ENCODE measurements around the gene TBRG1. TPM values are rescaled to one million over a fixed set of nuclear protein-coding genes. Genes with fewer than 3 reads are reported as not detected.

The TBRG1 gene
- total RNA-seq, 2 experiments from 2014 or later, result 33.5 to 34.5 TPM

DNA sequence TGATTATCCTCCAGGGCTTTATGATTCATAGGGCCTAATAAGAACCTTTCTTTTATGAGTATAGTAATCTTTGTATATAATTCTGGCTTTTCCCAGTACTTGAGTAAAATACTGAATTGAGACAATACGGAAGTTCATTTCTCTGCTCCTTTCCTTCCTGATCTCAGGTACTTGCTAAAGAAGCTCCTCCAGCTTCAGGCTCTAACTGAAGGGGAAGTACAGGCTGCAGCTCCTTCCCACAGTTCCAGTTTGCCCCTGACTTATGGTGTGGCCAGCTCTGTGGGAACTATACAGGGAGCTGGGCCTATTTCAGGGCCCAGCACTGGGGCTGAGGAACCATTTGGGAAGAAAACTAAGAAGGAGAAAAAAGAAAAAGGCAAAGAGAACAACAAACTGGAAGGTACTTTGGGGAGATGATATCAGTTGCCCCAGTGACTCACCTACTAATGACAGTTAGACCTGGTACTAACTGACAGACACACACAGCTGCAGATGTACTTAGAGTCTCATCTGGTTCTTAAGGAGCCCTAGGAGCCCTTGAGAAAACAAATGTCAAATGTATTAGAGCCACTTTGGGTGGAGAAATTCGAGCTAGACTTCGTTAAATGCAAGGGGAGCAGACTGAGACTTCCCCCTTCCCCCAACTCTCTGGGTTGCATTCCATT lies 3.0 kb downstream of the TBRG1 start:
- no peak overlapping the region for H3K4me3 Mint-ChIP-seq

DNA sequence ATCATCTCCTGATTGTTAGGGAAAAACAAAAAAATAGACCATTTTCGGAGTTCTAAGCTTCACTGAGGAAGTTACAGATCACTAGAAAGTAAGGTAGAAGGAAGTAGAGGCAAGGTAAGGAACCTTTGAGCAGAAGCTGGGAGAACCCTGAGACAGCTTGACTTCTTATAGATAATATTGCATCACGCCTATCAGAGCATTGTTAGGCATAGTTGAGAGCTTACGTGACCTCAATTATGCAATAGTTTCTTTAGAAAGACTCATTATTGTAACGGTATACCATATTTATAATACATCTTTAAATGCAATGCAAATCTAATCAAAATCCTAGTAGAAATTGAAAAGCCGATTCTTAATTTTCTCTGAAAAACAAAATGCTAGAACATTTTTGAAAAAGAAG lies 4.9 kb downstream of the TBRG1 start:
- H3K36me3 Mint-ChIP-seq, result peaks cover 46% of the 10 kb centered on the region
- ChIA-PET POLR2A (no interaction called here), CTCF (interaction anchor here (1.1 kb wide), 1 partner anchor 249 kb away, joined by 4 read pairs; no protein-coding TSS in a partner anchor)
- no peak overlapping the region for H3K27ac Mint-ChIP-seq
- peaks cover 30% of the 10 kb centered on the region for H3K4me1 Mint-ChIP-seq (ENCODE audit: low read depth)
- no peaks in the 10 kb centered on the region for H3K27me3 Mint-ChIP-seq
- no peak overlapping the region for H3K4me3 Mint-ChIP-seq
- H3K9me3 Mint-ChIP-seq, result no peaks in the 10 kb centered on the region
- intact Hi-C loops (cut with micrococcal nuclease), result no loop called here
- DNase-seq, result no peak

More for the DNA sequence above, 3.0 kb downstream of the TBRG1 start:
- intact Hi-C loops (cut with micrococcal nuclease), result no loop called here
- H3K27me3 Mint-ChIP-seq, result no peaks in the 10 kb centered on the region
- DNase-seq, result no peak
- CTCF ChIA-PET, result interaction anchor here (1.8 kb wide), 1 partner anchor 44 kb away, joined by 9 read pairs; no protein-coding TSS in a partner anchor
- POLR2A ChIA-PET, result interaction anchor here (0.5 to 0.8 kb wide), 2 partner anchors 136 to 175 kb away, joined by 3 to 4 read pairs; partner anchors contain the start of gene MSANTD2
- H3K27ac Mint-ChIP-seq, result no peak overlapping the region
- peaks cover 31% of the 10 kb centered on the region for H3K4me1 Mint-ChIP-seq (ENCODE audit: low read depth)
- H3K9me3 Mint-ChIP-seq, result no peaks in the 10 kb centered on the region
- H3K36me3 Mint-ChIP-seq, result peaks cover 30% of the 10 kb centered on the region

DNA sequence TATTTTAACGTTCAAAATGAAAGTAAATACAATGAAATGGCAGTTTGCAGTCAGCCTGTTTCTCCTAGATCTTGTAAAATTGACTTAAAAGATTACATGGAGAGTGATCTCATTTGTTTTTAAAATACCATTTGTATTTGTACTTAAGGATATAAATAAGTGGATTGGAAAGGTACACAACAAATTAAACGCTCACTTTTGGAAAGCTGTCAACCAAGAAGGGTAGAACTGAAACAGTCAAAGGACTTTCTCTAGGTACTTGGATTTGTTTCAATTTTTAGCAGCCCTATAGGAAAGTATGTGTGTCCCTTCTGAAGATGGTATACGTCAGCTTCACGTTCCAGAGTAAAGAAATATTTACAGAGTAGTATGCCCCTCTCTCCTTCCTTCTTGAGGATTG lies 7.3 kb downstream of the TBRG1 start:
- ChIA-PET POLR2A (no interaction called here), CTCF (interaction anchor here (1.0 kb wide), 1 partner anchor 113 kb away, joined by 3 read pairs; no protein-coding TSS in a partner anchor)
- no peak for DNase-seq
- Mint-ChIP-seq H3K36me3 (peaks cover 51% of the 10 kb centered on the region), H3K27ac (no peak overlapping the region), H3K9me3 (no peaks in the 10 kb centered on the region), H3K4me1 (ENCODE audit: low read depth) (peaks cover 17% of the 10 kb centered on the region), H3K27me3 (no peaks in the 10 kb centered on the region), H3K4me3 (no peak overlapping the region)
- intact Hi-C loops (cut with micrococcal nuclease), result no loop called here

DNA sequence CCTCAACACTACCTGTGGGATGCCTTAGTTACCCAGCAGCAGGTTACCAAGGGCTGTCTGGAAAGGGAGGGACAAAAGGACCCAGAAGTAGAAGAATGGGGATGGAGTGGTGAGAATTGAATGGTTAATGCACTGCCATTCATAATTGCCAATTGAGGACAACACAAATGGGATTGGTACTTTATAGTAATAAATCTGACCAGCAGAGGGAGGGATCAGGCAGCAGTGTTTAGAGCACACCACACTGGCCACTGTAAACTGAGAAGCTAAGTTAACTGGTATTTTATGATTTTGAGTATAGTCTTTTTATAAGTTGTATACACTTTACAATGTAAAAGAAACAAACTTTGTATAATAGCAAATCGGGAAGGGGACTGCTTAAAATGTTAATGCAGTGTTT lies 10.7 kb downstream of the TBRG1 start:
- Mint-ChIP-seq H3K4me1 (ENCODE audit: low read depth) (peaks cover 2% of the 10 kb centered on the region), H3K27me3 (no peaks in the 10 kb centered on the region), H3K36me3 (peaks cover 39% of the 10 kb centered on the region), H3K27ac (no peak overlapping the region), H3K4me3 (no peak overlapping the region), H3K9me3 (no peaks in the 10 kb centered on the region)
- intact Hi-C loops (cut with micrococcal nuclease), result no loop called here
- no peak for DNase-seq
- ChIA-PET POLR2A (interaction anchor here (0.6 kb wide), 1 partner anchor 80 kb away, joined by 3 read pairs; no protein-coding TSS in a partner anchor), CTCF (no interaction called here)

DNA sequence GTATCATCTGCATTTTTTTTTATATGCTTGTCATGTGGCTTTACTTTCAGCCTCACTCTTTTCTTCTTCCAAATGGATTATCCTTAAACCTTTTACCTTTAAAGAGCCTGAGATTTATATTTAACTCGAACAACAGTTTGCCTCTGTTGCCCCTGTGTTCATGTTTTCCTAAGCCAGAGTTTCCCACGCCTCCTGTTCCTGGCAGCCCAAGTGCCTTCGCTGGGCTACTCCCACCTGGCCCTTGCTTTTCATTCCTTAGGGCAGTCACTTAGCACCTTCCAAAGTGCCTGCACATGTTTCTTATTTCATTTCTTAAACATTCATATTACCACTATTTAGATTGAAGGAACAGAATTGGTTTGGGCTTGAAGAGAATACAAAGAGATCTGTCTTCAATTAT lies 13.3 kb downstream of the TBRG1 start:
- no peak overlapping the region for H3K27ac Mint-ChIP-seq
- H3K4me3 Mint-ChIP-seq, result no peak overlapping the region
- H3K27me3 Mint-ChIP-seq, result no peaks in the 10 kb centered on the region
- ChIA-PET CTCF (interaction anchor here (0.7 kb wide), 1 partner anchor 202 kb away, joined by 3 read pairs; no protein-coding TSS in a partner anchor), POLR2A (no interaction called here)
- H3K4me1 Mint-ChIP-seq (ENCODE audit: low read depth), result no peaks in the 10 kb centered on the region
- intact Hi-C loops (cut with micrococcal nuclease), result no loop called here
- no peak for DNase-seq
- H3K36me3 Mint-ChIP-seq, result peaks cover 30% of the 10 kb centered on the region
- no peaks in the 10 kb centered on the region for H3K9me3 Mint-ChIP-seq

DNA sequence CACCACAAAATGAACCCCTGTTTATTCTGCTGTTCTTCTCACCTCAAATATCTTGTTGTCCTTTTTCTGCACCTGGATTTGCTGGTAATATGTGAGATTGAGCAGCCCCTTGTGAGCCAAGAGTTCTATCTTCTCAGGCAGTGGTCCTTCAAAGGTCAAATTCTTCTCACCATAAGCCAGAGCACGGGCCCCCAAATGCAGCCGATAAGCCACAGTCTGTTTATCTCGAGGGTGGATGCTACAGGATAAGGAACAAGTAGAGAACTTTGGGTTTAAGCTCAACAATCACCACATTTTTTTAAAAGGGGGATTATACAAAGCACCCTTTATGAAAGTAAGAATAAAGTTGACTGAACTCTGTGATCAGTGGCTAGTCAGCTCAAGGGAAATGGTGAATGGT lies 15.8 kb downstream of the TBRG1 start:
- DNase-seq, result no peak
- intact Hi-C loops (cut with micrococcal nuclease), result no loop called here
- Mint-ChIP-seq H3K27me3 (no peaks in the 10 kb centered on the region), H3K27ac (no peak overlapping the region), H3K36me3 (peaks cover 16% of the 10 kb centered on the region), H3K4me3 (no peak overlapping the region), H3K4me1 (ENCODE audit: low read depth) (no peaks in the 10 kb centered on the region), H3K9me3 (no peaks in the 10 kb centered on the region)
- POLR2A ChIA-PET, result no interaction called here
- CTCF ChIA-PET, result interaction anchor here (0.8 to 1.5 kb wide), 3 partner anchors 124 to 228 kb away, joined by 3 read pairs; no protein-coding TSS in a partner anchor

DNA sequence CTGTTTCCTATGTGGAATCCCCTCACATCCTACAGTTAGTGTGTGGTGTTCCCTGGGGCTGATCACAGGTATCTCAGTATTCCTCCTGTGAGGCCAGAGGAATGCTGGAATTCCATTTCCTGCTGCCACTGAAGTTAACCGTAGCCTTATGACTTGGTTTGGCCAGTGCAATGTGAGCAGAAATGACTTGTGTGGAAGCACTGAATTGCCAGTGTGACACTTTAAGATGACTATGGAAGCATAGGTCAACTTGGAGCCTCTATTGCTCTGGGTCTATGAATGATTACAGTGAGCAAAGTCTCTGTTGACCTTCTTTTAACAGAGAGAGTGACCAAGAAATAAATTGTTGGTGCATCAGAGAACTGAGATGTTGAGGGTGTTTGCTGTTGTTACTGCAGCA lies 16.5 kb downstream of the TBRG1 start:
- intact Hi-C loops (cut with micrococcal nuclease), result no loop called here
- ChIA-PET CTCF (interaction anchor here (0.6 to 2.2 kb wide), 3 partner anchors 30 to 199 kb away, joined by 3 to 9 read pairs (median 3); no protein-coding TSS in a partner anchor), POLR2A (no interaction called here)
- no peak for DNase-seq
- H3K4me1 Mint-ChIP-seq (ENCODE audit: low read depth), result no peaks in the 10 kb centered on the region
- no peak overlapping the region for H3K27ac Mint-ChIP-seq
- no peaks in the 10 kb centered on the region for H3K27me3 Mint-ChIP-seq
- peaks cover 14% of the 10 kb centered on the region for H3K36me3 Mint-ChIP-seq
- H3K4me3 Mint-ChIP-seq, result no peak overlapping the region
- H3K9me3 Mint-ChIP-seq, result no peaks in the 10 kb centered on the region

DNA sequence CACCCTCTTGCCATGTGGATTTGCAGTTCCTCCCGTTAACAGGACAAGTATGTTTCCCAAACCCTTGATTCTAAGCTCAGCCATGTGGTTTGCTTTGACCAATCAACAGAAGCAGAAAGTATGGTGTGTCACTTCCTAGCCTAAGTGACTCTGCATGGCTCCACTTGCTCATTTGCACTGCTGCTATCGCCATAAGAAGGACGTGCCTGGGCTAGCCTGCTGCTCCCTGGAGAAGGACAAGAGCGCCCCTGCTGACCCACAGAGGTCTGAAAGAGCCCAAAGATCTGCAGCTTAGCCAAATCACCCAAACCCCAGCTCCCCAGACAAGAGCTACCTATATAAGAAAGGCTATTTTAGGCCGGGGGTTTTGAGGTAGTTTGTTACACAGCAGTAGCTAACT lies 18.0 kb downstream of the TBRG1 start:
- Mint-ChIP-seq H3K4me3 (no peak overlapping the region), H3K9me3 (no peaks in the 10 kb centered on the region), H3K27me3 (no peaks in the 10 kb centered on the region), H3K36me3 (peaks cover 13% of the 10 kb centered on the region), H3K27ac (no peak overlapping the region), H3K4me1 (ENCODE audit: low read depth) (peaks cover 2% of the 10 kb centered on the region)
- DNase-seq, result no peak
- intact Hi-C loops (cut with micrococcal nuclease), result no loop called here
- POLR2A ChIA-PET, result no interaction called here
- CTCF ChIA-PET, result interaction anchor here (1.1 to 2.2 kb wide), 5 partner anchors 29 to 236 kb away, joined by 3 to 9 read pairs (median 4); no protein-coding TSS in a partner anchor

DNA sequence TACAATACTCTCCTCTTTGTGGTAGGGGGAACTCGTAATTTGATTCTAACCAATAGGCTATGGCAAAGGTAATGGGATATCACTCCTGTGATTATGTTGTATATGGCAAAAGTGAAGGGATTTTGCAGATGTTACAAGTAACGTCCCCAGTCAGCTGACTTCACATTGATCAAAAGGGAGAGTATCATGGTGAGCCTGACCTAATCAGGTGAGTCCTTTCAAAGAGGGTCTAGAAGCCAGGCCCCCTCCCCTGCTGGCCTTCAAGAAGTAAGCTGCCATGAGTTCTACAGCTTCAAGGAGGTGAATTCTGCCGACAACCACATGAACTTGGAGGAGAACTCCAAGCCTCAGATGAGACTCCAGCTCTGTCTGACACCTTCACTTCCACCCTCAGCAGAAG lies 20.0 kb downstream of the TBRG1 start:
- ChIA-PET POLR2A (no interaction called here), CTCF (interaction anchor here (0.9 to 1.4 kb wide), 2 partner anchors 19 to 120 kb away, joined by 3 read pairs; partner anchors contain the start of gene ESAM)
- no peak for DNase-seq
- Mint-ChIP-seq H3K27ac (no peak overlapping the region), H3K4me3 (no peak overlapping the region), H3K36me3 (peaks cover 8% of the 10 kb centered on the region), H3K9me3 (no peaks in the 10 kb centered on the region), H3K27me3 (no peaks in the 10 kb centered on the region), H3K4me1 (ENCODE audit: low read depth) (peaks cover 2% of the 10 kb centered on the region)
- intact Hi-C loops (cut with micrococcal nuclease), result no loop called here

DNA sequence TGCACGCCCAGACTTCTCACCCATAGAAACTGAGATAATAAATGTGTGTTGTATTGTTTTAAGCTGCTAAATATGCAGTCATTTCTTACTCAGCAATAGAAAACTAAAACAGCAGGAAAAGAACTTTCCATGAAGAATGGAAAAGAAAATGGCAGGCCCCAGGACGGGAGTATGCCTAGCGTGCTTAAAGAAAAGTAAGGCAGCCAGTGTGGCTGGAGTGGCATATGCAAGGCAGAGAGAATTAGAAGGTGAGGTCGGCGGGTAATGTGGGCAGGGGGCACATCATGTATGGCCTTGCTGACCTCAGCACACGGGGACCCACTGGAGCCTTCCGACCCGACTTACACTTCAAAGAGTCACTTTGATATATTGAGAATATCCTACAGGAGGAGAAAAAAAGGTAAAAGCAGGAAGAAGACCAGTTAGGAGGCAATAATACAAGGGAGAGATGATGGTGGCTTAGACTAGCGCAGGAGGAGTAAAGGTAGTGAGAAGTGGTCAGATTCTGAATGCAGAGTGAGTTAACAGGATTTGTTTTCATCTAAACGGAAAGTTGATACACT lies 20.5 kb downstream of the TBRG1 start:
- Mint-ChIP-seq H3K27me3 (no peaks in the 10 kb centered on the region), H3K27ac (no peak overlapping the region), H3K4me1 (ENCODE audit: low read depth) (peaks cover 2% of the 10 kb centered on the region), H3K4me3 (no peak overlapping the region), H3K9me3 (no peaks in the 10 kb centered on the region), H3K36me3 (peaks cover 8% of the 10 kb centered on the region)
- ChIA-PET POLR2A (no interaction called here), CTCF (interaction anchor here (0.6 to 2.8 kb wide), 9 partner anchors 11 to 317 kb away, joined by 3 to 23 read pairs (median 3); partner anchors contain the start of genes ESAM and TBRG1)
- intact Hi-C loops (cut with micrococcal nuclease), result no loop called here
- DNase-seq, result no peak

DNA sequence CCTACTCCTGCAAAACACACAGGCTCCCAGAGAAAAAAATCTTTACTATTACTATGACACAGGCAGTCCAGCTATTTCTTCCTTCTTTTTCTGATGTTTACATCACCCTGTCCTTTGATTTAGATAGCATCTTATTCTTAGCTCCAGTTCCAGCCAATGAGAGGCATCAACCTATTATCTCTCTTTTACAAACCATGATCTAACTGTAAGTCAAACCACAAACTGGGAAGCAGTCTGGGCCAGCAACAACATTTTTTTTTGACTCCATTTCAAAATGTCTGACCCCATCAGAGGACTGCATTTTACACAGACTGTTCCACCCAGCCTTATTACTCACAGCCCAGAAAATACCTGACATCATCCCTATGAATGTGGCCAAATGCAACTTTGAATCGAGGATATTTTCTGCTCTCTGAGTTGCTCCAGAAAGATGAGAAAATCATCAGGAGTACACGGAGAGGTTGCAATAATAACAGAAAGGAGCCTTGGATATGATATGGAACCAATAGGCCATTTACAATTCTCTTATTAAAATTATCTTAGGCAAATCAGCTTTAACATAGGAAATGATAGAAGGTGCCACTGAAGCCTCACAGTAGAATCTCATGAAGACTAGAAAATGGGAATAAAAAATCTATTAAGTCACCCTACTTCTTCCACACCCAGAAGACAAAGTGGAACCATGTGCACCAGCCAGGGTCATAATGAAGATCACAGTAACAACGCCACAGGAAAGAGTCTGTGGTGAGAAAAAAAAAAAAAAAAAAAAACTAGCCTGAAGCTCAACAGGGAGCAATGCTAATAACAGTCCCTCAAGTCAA lies 21.2 kb downstream of the TBRG1 start:
- Mint-ChIP-seq H3K9me3 (no peaks in the 10 kb centered on the region), H3K4me3 (no peak overlapping the region)
- intact Hi-C loops (cut with micrococcal nuclease), result loop anchor here (1.0 kb wide), 2 partner anchors 119 to 193 kb away; no protein-coding TSS in a partner anchor

More for the DNA sequence above, 21.2 kb downstream of the TBRG1 start:
- POLR2A ChIA-PET, result no interaction called here
- Mint-ChIP-seq H3K4me1 (ENCODE audit: low read depth) (peaks cover 2% of the 10 kb centered on the region), H3K36me3 (peaks cover 3% of the 10 kb centered on the region), H3K27ac (no peak overlapping the region), H3K27me3 (no peaks in the 10 kb centered on the region)
- CTCF ChIA-PET, result interaction anchor here (0.7 to 2.8 kb wide), 11 partner anchors 12 to 194 kb away, joined by 3 to 23 read pairs (median 4); partner anchors contain the start of gene TBRG1
- no peak for DNase-seq

Data from activated CD4-positive, alpha-beta memory T cell treated with anti-CD3 and anti-CD28 coated beads for 36 hours (primary cell).